HG03521 (cell line): ENCODE results near the gene CEP55.
"Not testable (repeated sequence)": the region's sequence is repeated elsewhere in the genome, so short reads cannot be mapped to it uniquely, and the experiment has no call there.

ENCODE experiments used
- ATAC-seq: cut with Tn5 transposase; IDR thresholded peaks from one replicate; pipeline ENCODE4 v1.9.1; 2021; ENCODE audit warnings: mild to moderate bottlenecking, moderate library complexity; ENCODE audit not compliant: unreplicated experiment

CEP55 gene

GRCh38 chr10:93505075-93505474, 8.7 kb downstream of the CEP55 start:
- ATAC-seq: no peak

DNA sequence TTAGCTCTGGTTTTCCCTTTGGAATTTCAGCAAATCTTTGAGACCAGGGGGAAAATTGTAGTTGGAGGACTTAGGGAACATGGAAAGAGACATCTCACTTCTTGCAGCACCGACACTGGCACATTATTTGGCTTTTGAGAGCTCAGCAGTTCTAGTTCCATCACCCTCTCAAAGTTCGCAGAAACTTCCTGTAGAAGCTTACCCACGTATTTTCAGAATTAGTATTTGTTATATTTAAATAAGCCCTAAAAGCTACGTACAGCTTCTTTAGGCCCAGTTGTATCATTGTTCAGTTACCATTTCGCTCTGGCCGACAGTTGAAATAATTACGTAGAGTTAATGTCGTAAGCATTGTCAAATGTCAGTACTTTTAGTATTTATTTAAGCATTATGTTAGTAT, 13.4 kb downstream of the CEP55 start:
- ATAC-seq: no peak

DNA sequence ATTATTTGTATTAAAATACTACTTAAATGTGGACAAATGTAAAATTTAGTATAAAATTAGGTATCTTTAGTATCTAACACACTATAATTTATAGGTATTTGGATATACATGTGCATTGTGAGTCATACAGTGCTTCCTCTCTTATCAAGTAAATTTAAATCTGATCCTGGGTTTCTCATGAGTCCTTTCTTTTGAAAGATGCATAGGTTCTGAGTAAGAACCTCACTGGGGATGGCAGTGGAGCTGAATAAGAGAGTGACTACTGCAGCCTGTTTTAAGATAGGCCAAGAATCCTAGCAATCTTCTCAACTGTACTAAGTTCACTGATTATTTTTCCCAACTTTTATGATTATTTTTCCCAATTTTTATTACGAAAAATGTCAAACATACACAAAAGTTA, 16.2 kb downstream of the CEP55 start:
- no peak for ATAC-seq

DNA sequence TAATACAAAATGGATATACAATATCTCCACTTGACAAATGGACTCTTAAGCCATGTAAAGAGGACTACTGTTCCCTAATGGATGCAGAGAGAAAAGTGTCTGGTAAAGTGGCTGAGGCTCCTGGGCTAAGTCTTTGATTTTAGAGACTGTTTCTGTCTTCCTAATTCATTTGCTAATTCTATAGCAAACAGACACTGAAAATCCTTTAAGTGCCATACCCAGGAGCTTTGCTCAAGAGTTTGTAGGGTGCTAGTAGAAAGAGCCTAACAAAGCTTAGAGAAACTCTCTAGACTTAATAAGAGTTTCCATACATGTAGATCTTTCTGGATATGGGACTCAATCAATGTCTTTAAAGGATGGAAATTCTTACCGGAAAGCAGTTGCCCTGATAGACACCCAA, 16.7 kb downstream of the CEP55 start:
- ATAC-seq: no peak

DNA sequence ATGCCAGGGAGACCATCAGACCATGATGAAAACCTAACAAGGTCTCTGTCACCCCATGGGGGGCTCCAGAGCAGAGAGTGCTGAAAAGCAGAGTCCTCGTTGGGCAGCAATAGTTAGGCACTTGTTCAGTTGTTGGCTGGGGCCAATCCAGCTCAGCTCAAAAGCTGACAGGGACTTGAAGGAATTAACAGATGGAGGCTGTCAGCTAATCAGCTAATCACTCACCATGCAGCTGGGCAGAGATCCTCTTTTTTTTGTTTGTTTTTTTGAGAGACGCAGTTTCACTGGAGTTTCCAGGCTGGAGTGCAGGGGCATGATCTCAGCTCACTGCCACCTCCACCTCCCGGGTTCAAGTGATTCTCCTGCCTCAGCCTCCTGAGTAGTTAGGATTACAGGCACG, 18.1 kb downstream of the CEP55 start:
- ATAC-seq: no peak

DNA sequence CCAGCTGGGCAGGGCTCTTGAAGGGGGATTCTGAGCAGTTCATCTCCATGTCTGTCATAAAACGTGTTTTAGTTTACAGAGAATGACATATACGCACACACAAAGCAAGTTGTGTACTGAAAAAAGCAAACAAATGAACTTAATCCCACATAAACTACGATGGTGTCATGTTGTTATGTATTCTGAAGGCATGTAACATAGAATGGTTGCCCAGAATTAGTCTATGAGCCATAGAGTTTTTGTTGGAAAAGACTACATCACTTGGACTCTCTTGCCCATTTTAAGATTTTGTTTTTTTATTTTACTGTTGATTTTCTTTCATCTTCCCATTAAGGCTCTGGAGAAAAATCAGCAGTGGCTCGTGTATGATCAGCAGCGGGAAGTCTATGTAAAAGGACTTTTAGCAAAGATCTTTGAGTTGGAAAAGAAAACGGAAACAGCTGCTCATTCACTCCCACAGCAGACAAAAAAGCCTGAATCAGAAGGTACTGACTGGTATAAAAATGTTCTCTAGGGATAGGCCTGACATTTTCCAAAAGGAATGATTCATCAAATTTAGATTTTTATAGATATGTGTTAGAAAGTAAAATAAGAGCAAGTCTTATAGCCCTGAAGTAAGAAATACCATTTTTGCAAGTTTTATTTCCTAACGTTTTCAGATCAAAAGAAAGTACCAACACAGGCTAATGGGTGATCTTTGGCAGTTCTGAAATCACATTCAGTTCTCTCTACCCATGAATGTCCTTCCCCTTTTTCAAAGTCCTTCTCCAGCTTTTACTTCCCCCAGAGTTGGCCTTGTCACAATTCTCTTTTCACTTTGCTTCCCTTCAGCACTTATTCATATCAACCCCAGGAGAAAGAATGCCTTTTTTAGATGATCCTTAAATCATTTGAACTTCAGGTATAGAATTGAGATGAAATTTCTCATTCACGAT, 18.9 kb downstream of the CEP55 start:
- no peak for ATAC-seq

GRCh38 chr10:93516006-93516380, 19.6 kb downstream of the CEP55 start:
- ATAC-seq: no peak

- ATAC-seq: no peak
Measured at GRCh38 chr10:93518531-93518930, 22.1 kb downstream of the CEP55 start.

- no peak for ATAC-seq
Measured at GRCh38 chr10:93535293-93535692, 38.9 kb downstream of the CEP55 start.

DNA sequence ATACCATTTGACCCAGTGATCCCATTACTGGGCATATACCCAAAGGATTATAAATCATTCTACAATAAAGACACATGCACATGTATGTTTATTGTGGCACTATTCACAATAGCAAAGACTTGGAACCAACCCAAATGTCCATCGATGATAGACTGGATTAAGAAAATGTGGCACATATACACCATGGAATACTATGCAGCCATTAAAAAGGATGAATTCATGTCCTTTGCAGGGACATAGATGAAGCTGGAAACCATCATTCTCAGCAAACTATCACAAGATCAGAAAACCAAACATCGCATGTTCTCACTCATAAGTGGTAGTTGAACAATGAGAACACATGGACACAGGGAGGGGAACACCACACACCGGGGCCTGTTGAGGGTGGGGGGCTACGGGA, 44.5 kb downstream of the CEP55 start:
- ATAC-seq: not testable (repeated sequence)

DNA sequence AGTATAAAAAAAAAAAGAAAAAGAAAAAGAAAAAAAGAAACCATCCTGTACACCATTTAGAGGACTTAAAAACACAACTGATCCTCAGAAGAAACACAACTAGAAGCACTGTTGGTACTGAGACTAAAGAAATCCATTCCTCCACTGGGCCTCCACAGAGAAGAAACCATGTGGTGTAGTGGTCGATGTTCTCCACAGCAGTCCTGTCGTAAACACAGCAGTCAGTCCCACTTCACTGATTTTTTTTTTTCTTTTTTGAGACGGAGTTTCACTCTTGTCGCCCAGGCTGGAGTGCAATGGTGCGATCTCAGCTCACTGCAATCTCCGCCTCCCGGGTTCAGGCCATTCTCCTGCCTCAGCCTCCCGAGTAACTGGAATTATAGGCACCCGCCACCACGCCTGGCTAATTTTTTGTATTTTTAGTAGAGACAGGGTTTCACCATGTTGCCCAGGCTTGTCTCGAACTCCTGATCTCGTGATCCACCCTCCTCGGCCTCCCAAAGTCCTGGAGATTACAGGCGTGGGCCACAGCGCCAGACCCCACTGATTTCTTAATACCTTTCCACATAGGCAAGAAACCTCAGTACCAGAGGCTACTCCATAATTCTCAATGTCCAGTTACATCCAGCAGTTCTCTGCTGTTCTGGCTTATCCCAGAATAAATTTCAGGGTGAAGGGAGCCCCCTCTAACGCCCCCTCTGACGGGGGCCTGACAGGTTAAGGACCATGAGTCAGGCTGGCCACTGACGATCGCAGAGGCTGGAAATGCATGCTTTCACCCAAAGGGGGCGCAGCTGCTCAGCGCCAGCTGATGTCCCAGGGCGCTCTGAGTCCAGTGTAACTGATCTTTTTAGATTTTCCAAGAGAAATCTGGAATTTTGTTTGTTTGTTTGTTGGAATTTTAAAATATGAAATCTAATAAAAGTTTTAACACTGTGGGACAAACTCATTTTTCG, 45.3 kb downstream of the CEP55 start:
- ATAC-seq: no peak

- ATAC-seq: no peak
Measured at GRCh38 chr10:93542358-93542791, 46.0 kb downstream of the CEP55 start.

DNA sequence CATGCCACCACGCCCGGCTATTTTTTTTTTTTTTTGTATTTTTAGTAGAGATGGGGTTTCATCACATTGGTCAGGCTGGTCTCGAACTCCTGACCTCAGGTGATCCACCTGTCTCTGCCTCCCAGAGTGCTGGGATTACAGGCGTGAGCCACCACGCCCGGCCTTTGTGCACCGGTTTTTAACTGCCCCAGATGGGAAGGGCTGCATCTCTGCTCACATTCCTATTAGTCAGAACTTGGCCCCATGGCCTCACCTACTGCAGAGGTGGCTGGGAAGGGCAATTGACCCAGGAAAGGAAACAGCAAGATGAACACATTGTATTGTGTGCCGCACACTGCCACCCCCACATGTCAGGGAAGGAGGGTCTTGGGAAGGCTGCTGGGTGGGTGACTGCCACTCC, 50.6 kb downstream of the CEP55 start:
- ATAC-seq: not testable (repeated sequence)

DNA sequence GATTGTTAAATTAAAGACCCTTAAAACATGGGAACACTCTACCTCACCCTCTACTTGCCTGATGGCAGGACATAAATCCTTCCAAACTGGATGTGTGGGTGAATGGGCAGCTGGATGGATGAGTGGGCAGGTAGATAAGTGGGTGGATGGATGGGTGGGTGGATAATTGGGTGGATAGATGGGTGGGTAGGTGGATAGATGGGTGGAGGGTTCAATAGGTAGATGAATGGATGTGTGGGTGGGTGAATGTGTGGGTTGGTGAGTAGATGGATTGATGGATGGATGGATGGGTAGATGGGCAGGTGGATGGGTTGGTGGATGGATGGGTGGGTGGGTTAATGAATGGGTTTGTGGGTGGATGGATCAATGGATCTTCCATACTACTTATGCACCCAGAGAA, 51.1 kb downstream of the CEP55 start:
- ATAC-seq: no peak

DNA sequence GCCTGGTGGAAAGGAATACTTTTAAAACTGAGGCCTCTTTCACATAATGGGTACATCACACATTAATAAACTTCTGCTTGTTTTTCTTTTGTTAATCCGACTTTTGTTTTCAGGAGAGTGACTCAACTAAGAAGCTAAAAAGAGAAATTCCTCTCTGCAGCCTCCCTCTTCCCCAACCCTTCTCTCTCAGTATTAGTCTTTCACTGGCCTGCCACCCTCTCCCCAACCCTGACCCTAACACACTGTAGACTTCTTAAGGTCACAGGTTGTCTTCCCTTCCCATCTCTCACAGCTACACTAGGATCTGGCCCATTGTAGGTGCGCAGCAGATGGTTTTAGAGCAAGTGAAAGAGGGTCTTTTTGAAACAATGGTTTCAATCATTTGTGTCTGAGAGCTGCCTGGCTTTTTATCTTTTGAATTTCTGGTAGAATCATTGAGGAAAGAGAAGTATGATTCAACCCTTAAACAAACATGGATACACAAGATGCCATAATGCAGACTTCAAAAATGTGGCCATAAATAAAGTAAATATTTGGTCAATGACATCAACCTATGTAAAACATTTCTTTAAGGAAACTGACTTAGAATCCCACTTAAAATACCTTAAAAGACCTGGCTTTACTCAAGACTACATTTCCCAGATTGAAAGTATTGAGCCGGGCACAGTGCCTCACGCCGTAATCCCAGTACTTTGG, 52.1 kb downstream of the CEP55 start:
- no peak for ATAC-seq

DNA sequence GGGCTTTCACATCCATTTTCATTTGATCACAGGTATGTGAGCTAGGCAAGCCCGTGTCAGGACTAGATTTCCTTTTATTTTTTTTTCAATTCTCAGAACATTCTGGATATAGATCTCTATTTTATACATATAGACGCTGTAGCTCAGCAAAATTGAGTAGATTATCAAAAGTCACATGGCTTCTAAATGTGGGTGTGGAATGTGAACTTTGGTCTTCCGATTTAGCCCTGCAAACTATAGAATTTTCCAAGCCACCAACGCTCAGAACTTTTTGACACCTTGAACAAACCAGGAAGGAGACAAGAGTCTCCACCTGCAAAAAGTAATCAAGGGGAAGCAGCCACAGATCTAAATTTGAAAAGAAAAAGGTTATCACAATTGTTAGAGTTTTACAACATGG, 54.2 kb downstream of the CEP55 start:
- ATAC-seq: no peak

- no peak for ATAC-seq
Measured at GRCh38 chr10:93552780-93553179, 56.4 kb downstream of the CEP55 start.

GRCh38 chr10:93553482-93554315, 57.3 kb downstream of the CEP55 start:
- ATAC-seq: no peak

DNA sequence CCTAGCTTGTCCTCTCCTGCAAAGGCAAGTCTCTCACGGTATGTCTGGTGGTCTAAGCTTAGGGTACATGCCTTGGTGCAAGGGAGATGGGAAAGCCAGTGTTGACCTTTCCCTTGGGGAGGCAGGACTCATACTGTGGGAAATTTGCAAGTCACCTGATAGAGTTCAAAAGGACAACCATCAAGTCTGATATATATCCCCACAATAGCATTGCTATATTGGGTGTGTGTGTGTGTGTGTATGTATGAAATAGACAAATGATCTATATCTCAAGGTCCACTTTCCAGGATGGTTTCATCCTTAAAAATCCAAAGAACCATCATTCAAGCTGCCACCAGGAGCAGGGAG, 57.9 kb downstream of the CEP55 start:
- no peak for ATAC-seq

DNA sequence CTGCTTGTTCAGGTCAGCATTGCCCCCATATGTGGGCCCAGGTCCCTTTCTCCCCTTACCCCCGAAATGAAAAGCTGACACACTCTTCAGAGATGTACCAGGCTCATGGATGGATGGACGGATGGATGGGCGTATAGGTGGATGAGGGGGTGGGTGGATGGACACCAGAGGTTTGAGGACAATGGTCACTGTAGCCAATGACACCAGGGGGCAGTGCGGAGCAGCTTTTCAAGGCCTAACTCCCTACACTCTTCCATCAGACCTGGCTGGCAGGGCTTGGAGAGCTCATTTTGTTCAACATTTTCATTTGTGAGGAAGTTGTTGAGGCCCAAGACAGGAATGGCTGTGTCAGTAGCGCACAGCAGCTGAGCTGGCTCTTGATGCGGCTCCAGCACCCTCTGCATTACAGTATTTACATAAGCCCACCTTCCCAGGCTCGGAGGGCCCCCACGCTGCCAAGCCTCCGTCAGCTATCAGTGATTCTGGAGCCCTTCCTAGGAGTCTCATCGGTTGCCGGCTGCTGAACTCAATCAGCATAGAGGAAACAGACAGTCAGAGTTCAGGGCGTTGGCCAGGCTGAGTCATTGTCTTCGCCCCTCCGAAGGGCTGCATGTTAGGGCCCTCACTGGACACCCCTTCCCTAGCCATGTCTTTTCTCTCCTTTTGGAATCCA, 58.5 kb downstream of the CEP55 start:
- ATAC-seq: no peak
